GM12878 (cell line): ENCODE results near the gene TMEM178A. TPM values are rescaled to one million over a fixed set of nuclear protein-coding genes. Genes with fewer than 3 reads are reported as not detected.

Experiments
- BCL11A ChIP-seq: IDR thresholded peaks from 2 replicates; pipeline ENCODE4 v1.6.1; 2011; ENCODE audit warnings: low read depth, low read length
- CUX1 ChIP-seq: IDR thresholded peaks from 2 replicates; pipeline ENCODE4 v1.6.1; 2012; ENCODE audit warnings: improper control_type of control experiment, low read depth, low read length; ENCODE audit not compliant: insufficient replicate concordance
- ELK1 ChIP-seq: IDR thresholded peaks from 2 replicates; pipeline ENCODE4 v1.6.1; 2012; ENCODE audit warnings: low read depth, low read length, improper control_type of control experiment
- IRF3 ChIP-seq: fragments of 450-650 bp; IDR thresholded peaks from 2 replicates; pipeline ENCODE4 v1.6.1; 2014; ENCODE audit warnings: mild to moderate bottlenecking
- RUNX3 ChIP-seq: IDR thresholded peaks from 2 replicates; pipeline ENCODE4 v1.6.1; 2012; ENCODE audit warnings: low read length, inconsistent platforms
- TBL1XR1 ChIP-seq: IDR thresholded peaks from 2 replicates; pipeline ENCODE4 v1.6.1; 2012; ENCODE audit warnings: low read depth, low read length, improper control_type of control experiment
- ZBTB33 ChIP-seq: fragments of 450-650 bp; IDR thresholded peaks from 2 replicates; pipeline ENCODE4 v1.6.1; 2017; ENCODE audit warnings: mild to moderate bottlenecking
- polyA plus RNA-seq, 11 experiments: library from polyadenylated mRNA; depleted of rRNA in 4 of 11; unstranded in 6 of 11; stranded (reverse) in 5 of 11; fragments of >200 nt; fragmentation: Nextera tagmentation in 4 of 11; fragmentation: Illumina TruSeq in 1 of 11; extraction: Ambion mirVana in 4 of 11; extraction: Trizol in 1 of 11; gene quantifications; 1 replicate in 1 of 11; 2 replicates in 10 of 11; pipeline versions ENCODE4 v1.2.1 to v1.2.3, GENCODE V29; 2011 to 2016; ENCODE audit warnings: inconsistent platforms in 2 of 11, missing spikeins in 2 of 11, low read depth in 1 of 11
- total RNA-seq, 4 experiments: library from RNA; depleted of rRNA in 3 of 4; stranded (reverse); fragments of >200 nt in 3 of 4; fragmentation: Illumina TruSeq in 1 of 4; extraction: Trizol in 1 of 4; gene quantifications; 2 replicates each; pipeline versions ENCODE4 v1.2.1 to v1.2.3, GENCODE V29; 2013 to 2021

TMEM178A gene
- total and polyA plus RNA-seq, 10 of the 15 experiments (the other 5 are each of a cell fraction or from before 2014, with no cell fraction given), result not detected

GRCh38 chr2:39647104-39647765 lies 18.5 kb upstream of the TMEM178A start (continued):
- no peak for TF ChIP-seq CUX1
- TF ChIP-seq TBL1XR1, result no peak
- no peak for TF ChIP-seq ELK1
- no peak for TF ChIP-seq BCL11A
- TF ChIP-seq IRF3, result no peak
- no peak for TF ChIP-seq ZBTB33
- TF ChIP-seq RUNX3, result no peak
